ENCODE results near the gene PGA4. TPM values are rescaled to one million over a fixed set of nuclear protein-coding genes. Genes with fewer than 3 reads are reported as not detected.
"Not testable (repeated sequence)": the region's sequence is repeated elsewhere in the genome, so short reads cannot be mapped to it uniquely, and the experiment has no call there.

The PGA4 gene
- total RNA-seq, 2 donors from 2014 or later, result not detected

DNA sequence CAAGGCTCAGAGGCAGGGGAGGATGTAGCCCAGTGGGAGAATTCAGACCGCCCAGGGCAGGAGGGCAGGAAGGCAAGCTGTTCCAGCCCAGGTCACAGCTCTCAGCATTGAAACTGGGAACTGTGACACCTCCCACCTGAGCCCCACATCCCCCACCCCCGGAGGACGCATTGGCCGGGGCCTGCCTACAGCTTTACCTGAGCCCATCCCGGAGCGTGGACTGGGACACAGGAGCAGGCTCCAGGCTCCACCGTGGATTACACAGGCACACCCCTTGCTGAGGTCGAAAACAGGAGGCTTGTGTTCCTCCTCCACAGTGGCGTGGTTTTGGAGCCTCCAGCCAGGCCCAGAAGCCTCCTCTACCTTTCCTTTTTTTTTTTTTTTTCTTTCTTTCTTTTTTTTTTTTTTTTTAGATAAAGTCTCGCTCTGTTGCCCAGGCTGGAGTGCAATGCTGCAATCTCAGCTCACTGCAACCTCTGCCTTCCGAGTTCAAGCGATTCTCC lies 27.9 kb upstream of the PGA4 start:
- H3K27ac Mint-ChIP-seq, result no peak overlapping the region
- no peaks in the 10 kb centered on the region for H3K36me3 Mint-ChIP-seq
- no peaks in the 10 kb centered on the region for H3K9me3 Mint-ChIP-seq
- H3K4me3 Mint-ChIP-seq, result no peak overlapping the region
- H3K27me3 Mint-ChIP-seq, result peaks cover 15 to 20% of the 10 kb centered on the region in 2 donors
- ATAC-seq (peak in 1 of 2 donors; percentile 28), DNase-seq (ENCODE audit: low spot score) (peak; percentile 51)
- H3K4me1 Mint-ChIP-seq (ENCODE audit: low read depth in 2 of 2), result no peaks in the 10 kb centered on the region

GRCh38 chr11:61194981-61195695 lies 27.0 kb upstream of the PGA4 start:
- H3K4me1 Mint-ChIP-seq (ENCODE audit: low read depth in 2 of 2), result no peaks in the 10 kb centered on the region
- DNase-seq (ENCODE audit: low spot score) (peak; percentile 35), ATAC-seq (peak in 1 of 2 donors; percentile 29)
- no peak overlapping the region for H3K4me3 Mint-ChIP-seq
- peaks cover 18 to 24% of the 10 kb centered on the region in 2 donors for H3K27me3 Mint-ChIP-seq
- H3K9me3 Mint-ChIP-seq, result no peaks in the 10 kb centered on the region
- H3K36me3 Mint-ChIP-seq, result no peaks in the 10 kb centered on the region
- no peak overlapping the region for H3K27ac Mint-ChIP-seq

DNA sequence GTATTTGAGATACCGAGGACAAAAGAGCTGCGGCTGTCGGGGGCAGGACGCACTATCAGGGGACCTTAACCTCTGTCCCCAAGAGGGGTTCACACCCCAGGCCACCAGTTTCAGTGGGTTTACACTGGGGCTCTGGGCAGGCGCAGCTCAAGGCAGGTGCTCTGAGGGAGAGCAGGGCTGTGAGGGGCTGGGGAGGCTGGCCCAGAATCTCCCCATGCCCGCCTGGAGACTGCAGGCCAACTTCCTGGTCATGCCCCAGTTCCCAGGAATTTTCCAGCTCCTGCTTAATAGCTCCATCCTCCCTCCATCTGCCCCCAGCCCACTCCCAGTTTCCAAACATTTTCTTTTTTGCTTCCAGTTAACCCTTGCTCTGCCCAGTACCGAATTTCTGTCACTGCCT lies 26.4 kb upstream of the PGA4 start:
- Mint-ChIP-seq H3K36me3 (no peaks in the 10 kb centered on the region), H3K27ac (no peak overlapping the region), H3K4me3 (no peak overlapping the region), H3K4me1 (ENCODE audit: low read depth in 2 of 2) (no peaks in the 10 kb centered on the region), H3K27me3 (peaks cover 24 to 27% of the 10 kb centered on the region in 2 donors), H3K9me3 (no peaks in the 10 kb centered on the region)
- DNase-seq (ENCODE audit: low spot score) (peak; percentile 40), ATAC-seq (peak in 1 of 2 donors; percentile 28)

- H3K4me1 Mint-ChIP-seq (ENCODE audit: low read depth in 2 of 2), result no peaks in the 10 kb centered on the region
- no peaks in the 10 kb centered on the region for H3K36me3 Mint-ChIP-seq
- ATAC-seq (no peak), DNase-seq (ENCODE audit: low spot score) (no peak)
- no peak overlapping the region for H3K4me3 Mint-ChIP-seq
- H3K27me3 Mint-ChIP-seq, result peaks cover 31 to 33% of the 10 kb centered on the region in 2 donors
- no peak overlapping the region for H3K27ac Mint-ChIP-seq
- no peaks in the 10 kb centered on the region for H3K9me3 Mint-ChIP-seq
These were observed 23.8 kb upstream of the PGA4 start for GRCh38 chr11:61198361-61198760.

GRCh38 chr11:61198948-61199523 lies 23.1 kb upstream of the PGA4 start:
- H3K9me3 Mint-ChIP-seq, result no peaks in the 10 kb centered on the region
- H3K4me1 Mint-ChIP-seq (ENCODE audit: low read depth in 2 of 2), result no peaks in the 10 kb centered on the region
- H3K4me3 Mint-ChIP-seq, result no peak overlapping the region
- no peaks in the 10 kb centered on the region for H3K36me3 Mint-ChIP-seq
- H3K27me3 Mint-ChIP-seq, result peaks cover 29 to 33% of the 10 kb centered on the region in 2 donors
- ATAC-seq, result no peak
- DNase-seq (ENCODE audit: low spot score), result no peak
- H3K27ac Mint-ChIP-seq, result no peak overlapping the region

GRCh38 chr11:61201476-61201875 lies 20.7 kb upstream of the PGA4 start:
- no peak for ATAC-seq
- no peak overlapping the region for H3K27ac Mint-ChIP-seq
- DNase-seq (ENCODE audit: low spot score), result no peak
- no peaks in the 10 kb centered on the region for H3K9me3 Mint-ChIP-seq
- H3K36me3 Mint-ChIP-seq, result no peaks in the 10 kb centered on the region
- no peak overlapping the region for H3K4me3 Mint-ChIP-seq
- H3K27me3 Mint-ChIP-seq, result peaks cover 22 to 34% of the 10 kb centered on the region in 2 donors
- no peaks in the 10 kb centered on the region for H3K4me1 Mint-ChIP-seq (ENCODE audit: low read depth in 2 of 2)

DNA sequence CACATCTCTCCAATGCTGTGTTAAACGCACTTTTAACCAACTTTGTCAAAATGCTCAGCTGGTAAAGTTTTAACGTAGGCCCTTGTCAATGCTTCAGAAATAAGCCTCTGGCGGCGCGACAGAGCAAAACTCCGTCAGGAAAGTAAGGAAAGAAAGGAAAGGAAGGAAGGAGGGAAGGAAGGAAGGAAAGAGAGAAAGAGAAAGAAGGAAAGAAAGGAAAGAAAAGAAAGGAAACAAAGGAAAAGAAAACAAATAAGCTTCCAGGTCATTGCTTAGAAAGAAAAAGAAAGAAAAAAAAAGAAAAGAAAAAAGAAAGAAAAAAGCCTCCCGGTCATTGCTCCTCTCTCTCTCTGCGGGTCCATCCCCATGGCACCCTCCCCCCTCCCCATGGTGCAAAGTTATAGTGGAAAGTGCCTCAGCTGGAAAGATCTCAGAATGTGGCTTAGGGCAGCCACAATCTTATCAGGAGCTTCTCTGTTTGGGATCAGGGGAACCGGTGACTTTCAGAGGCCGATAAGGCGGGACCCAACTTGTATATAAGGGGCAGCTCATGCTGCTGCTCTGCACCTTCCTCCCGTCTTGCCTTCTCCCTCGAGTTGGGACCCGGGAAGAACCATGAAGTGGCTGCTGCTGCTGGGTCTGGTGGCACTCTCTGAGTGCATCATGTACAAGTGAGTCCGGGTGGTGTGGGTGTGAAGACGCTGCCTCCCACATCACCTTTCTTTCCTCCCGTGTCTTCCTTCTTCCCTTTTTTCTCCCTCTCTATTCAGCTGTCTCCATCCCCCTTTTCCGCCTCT lies 19.0 kb upstream of the PGA4 start, which contains the start of gene PGA3:
PGA3 (plus strand) TSS at position 566 of the 797 bp plus-strand sequence; CDS start at position 616, 50 bp downstream.
- H3K27ac Mint-ChIP-seq; DNase-seq (ENCODE audit: low spot score); ATAC-seq; H3K36me3 Mint-ChIP-seq; H3K4me3 Mint-ChIP-seq; H3K9me3 Mint-ChIP-seq; H3K4me1 Mint-ChIP-seq (ENCODE audit: low read depth in 2 of 2): not testable (repeated sequence)
- peaks cover 19 to 34% of the 10 kb centered on the region in 2 donors for H3K27me3 Mint-ChIP-seq

DNA sequence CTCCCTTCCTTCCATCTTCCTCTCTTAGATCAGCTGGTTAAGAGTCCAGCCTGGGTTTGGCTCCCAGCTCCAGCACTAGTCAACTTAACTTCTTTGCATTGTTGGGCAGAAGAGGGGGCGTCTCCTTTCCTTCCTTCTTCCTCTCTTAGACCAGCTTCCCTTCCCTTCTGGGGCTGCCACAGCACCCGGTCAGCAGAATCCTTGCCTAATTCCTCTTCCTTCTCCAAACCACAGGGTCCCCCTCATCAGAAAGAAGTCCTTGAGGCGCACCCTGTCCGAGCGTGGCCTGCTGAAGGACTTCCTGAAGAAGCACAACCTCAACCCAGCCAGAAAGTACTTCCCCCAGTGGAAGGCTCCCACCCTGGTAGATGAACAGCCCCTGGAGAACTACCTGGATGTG lies 18.3 kb upstream of the PGA4 start:
- not testable (repeated sequence) for H3K36me3 Mint-ChIP-seq; H3K4me1 Mint-ChIP-seq (ENCODE audit: low read depth in 2 of 2); H3K4me3 Mint-ChIP-seq; H3K9me3 Mint-ChIP-seq; H3K27ac Mint-ChIP-seq; DNase-seq (ENCODE audit: low spot score); ATAC-seq
- peaks cover 19 to 34% of the 10 kb centered on the region in 2 donors for H3K27me3 Mint-ChIP-seq

- H3K4me1 Mint-ChIP-seq (ENCODE audit: low read depth in 2 of 2); H3K27ac Mint-ChIP-seq; ATAC-seq; DNase-seq (ENCODE audit: low spot score); H3K4me3 Mint-ChIP-seq; H3K9me3 Mint-ChIP-seq; H3K36me3 Mint-ChIP-seq: not testable (repeated sequence)
- H3K27me3 Mint-ChIP-seq, result peaks cover 17 to 34% of the 10 kb centered on the region in 2 donors
These were observed 17.6 kb upstream of the PGA4 start for GRCh38 chr11:61204502-61205059.

DNA sequence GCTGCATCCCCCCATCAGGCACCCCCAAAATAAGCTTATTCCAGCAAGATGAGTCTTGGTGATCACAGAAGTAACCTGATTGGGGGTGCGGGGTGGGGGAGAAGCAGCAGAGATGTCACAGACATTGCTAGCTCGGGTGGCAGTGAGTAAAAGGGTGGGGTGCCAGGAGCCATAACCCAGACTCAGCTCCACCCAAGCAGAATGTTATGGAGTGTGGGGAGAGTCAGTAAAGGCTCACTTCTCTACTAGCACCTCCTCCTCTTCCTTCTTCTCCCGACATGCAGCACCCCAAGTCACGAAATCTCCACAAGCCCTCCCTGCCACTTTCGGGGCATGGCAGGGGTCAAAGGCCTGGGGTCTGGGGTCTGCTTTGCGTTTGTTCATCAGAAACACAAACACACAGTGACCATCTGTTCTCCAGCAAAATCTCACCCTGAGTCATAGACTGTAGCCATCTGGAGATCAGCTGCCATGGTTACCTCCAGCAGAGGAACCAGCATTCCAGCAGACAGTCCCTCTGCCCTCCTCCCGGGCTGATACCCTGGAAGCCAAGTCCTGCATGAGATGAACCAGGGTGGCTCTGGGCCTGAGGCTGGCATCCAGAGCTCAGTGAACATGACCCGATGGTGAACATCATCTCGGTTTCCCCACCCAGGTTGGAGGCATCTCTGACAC lies 14.4 kb upstream of the PGA4 start:
- not testable (repeated sequence) for DNase-seq (ENCODE audit: low spot score); H3K4me3 Mint-ChIP-seq; ATAC-seq; H3K9me3 Mint-ChIP-seq; H3K36me3 Mint-ChIP-seq; H3K4me1 Mint-ChIP-seq (ENCODE audit: low read depth in 2 of 2); H3K27ac Mint-ChIP-seq
- peaks cover 8 to 13% of the 10 kb centered on the region in 2 donors for H3K27me3 Mint-ChIP-seq

GRCh38 chr11:61210629-61211028 lies 11.5 kb upstream of the PGA4 start:
- H3K4me1 Mint-ChIP-seq (ENCODE audit: low read depth in 2 of 2); ATAC-seq: not testable (repeated sequence)

DNA sequence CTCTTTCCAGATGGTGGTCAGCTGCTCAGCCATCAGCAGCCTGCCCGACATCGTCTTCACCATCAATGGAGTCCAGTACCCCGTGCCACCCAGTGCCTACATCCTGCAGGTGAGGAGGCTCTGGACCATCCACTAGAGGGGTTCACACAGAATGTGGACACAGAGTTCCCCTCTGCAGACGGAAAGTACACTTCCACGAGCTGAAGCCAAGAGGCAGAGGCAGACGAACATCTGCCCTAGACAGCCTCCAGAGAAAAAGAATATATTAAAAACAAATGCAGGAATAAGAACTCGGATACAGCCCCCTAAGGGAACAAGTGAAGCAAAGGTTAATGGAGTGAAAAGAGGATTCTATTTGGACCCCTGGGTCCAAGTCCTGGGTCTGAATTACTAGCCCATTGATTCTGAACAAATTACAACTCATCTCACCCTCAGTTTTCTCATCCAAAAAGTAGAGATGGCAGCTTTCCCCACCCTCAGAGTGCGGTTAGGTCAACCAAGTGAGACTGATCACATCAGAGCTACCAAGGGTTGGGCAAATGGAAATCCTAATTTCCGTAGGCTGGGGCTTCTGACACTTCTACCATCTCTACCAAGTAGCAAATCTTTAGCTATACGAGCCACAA lies 10.7 kb upstream of the PGA4 start:
- not testable (repeated sequence) for H3K9me3 Mint-ChIP-seq; H3K36me3 Mint-ChIP-seq; ATAC-seq; H3K27ac Mint-ChIP-seq; DNase-seq (ENCODE audit: low spot score); H3K4me1 Mint-ChIP-seq (ENCODE audit: low read depth in 2 of 2); H3K27me3 Mint-ChIP-seq; H3K4me3 Mint-ChIP-seq

More at GRCh38 chr11:61210629-61211028, 11.5 kb upstream of the PGA4 start:
- not testable (repeated sequence) for H3K36me3 Mint-ChIP-seq; H3K4me3 Mint-ChIP-seq; H3K27ac Mint-ChIP-seq; H3K27me3 Mint-ChIP-seq; H3K9me3 Mint-ChIP-seq; DNase-seq (ENCODE audit: low spot score)

DNA sequence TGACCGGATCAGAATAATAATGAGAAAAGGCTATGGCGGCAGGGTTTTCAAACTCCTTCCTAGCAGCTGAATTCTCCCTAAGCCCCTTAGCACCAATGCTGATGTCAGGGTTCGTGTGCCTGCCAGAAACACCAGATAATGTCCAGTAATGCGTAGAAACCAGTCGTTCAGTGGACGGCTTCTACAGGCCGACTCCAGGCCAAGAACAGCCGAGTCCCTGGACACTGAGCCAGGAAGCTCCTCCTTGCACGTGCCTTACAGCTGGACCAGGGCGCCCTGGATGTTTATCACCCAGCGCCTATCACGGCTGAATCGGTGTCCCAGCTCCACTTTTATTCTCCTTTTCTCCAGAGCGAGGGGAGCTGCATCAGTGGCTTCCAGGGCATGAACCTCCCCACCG lies 9.9 kb upstream of the PGA4 start:
- not testable (repeated sequence) for H3K4me3 Mint-ChIP-seq; H3K4me1 Mint-ChIP-seq (ENCODE audit: low read depth in 2 of 2); H3K27me3 Mint-ChIP-seq; DNase-seq (ENCODE audit: low spot score); H3K9me3 Mint-ChIP-seq; H3K36me3 Mint-ChIP-seq; H3K27ac Mint-ChIP-seq; ATAC-seq

Measured in natural killer cell treated with Interleukin-12 subunit alpha and Interleukin-12 subunit beta and Interleukin-15 and Interleukin-18, amount 100 ng/mL, for 72 hours (primary cell).